PC-3 (cell line): Measurements from ENCODE around the gene SYAP1. TPM values are rescaled to one million over a fixed set of nuclear protein-coding genes. Genes with fewer than 3 reads are reported as not detected.

Experiments used
- ATAC-seq: fragments of 200-7000 bp; cut with Tn5 transposase; 2 replicates; pipeline ENCODE4 v1.9.1; 2020; ENCODE audit warnings: mild to moderate bottlenecking, moderate library complexity
- BruUV-seq: library from RNA; stranded (reverse); fragments of 400-500 nt; replicated peaks from 2 replicates; lab custom pipeline; 2021; lab: Mats Ljungman, UMichigan
- CTCF ChIA-PET: fragments of 300-600 bp; sonication (Branson Sonifier 250); formaldehyde crosslinking; loops from one replicate; lab custom pipeline; 2022; ENCODE audit warnings: antibody characterized with exemption; lab: Charles Lee
- POLR2A ChIA-PET: fragments of 300-600 bp; sonication (Branson Sonifier 250); formaldehyde crosslinking; loops from one replicate; lab custom pipeline; 2022; ENCODE audit warnings: antibody characterized with exemption; ENCODE audit not compliant: unreplicated experiment; lab: Charles Lee
- DNase-seq: peaks from one replicate; pipeline ENCODE4 v3.0.0-alpha.2; 2015
- H2AFZ ChIP-seq: fragments of 300-600 bp; sonication (generic); 2 replicates; pipeline ENCODE4 v1.6.0; 2016; ENCODE audit warnings: antibody characterized with exemption, low read length
- H3F3A ChIP-seq: fragments of 300-600 bp; sonication (generic); one replicate; pipeline ENCODE4 v1.6.0; 2017; ENCODE audit warnings: antibody characterized with exemption, low read length, control low read depth, mild to moderate bottlenecking; ENCODE audit not compliant: unreplicated experiment
- H3K27ac ChIP-seq: fragments of 300-600 bp; sonication (generic); 2 replicates; pipeline ENCODE4 v1.5.1; 2016; ENCODE audit warnings: mild to moderate bottlenecking, low read length
- H3K27me3 ChIP-seq: fragments of 300-600 bp; sonication (generic); 2 replicates; pipeline ENCODE4 v1.6.1; 2016; ENCODE audit warnings: low read length, mixed read lengths
- H3K36me3 ChIP-seq: fragments of 300-600 bp; sonication (generic); 2 replicates; pipeline ENCODE4 v1.6.1; 2016; ENCODE audit warnings: low read depth, mixed run types, low read length, mixed read lengths
- H3K4me1 ChIP-seq: fragments of 300-600 bp; sonication (generic); 2 replicates; pipeline ENCODE4 v1.5.1; 2016; ENCODE audit warnings: low read length; ENCODE audit not compliant: insufficient read depth
- H3K4me2 ChIP-seq: fragments of 300-600 bp; sonication (generic); 2 replicates; pipeline ENCODE4 v1.6.0; 2016; ENCODE audit warnings: low read length
- H3K4me3 ChIP-seq: fragments of 300-600 bp; sonication (generic); 2 replicates; pipeline ENCODE4 v1.5.1; 2016; ENCODE audit warnings: mild to moderate bottlenecking, low read length, mixed read lengths
- H3K79me2 ChIP-seq: fragments of 300-600 bp; sonication (generic); 2 replicates; pipeline ENCODE4 v1.6.1; 2017; ENCODE audit warnings: low read length, mixed read lengths
- H3K9ac ChIP-seq: fragments of 300-600 bp; sonication (generic); 2 replicates; pipeline ENCODE4 v1.6.0; 2016; ENCODE audit warnings: mild to moderate bottlenecking, low read length
- H3K9me2 ChIP-seq: fragments of 300-600 bp; sonication (generic); replicated peaks from 2 replicates; pipeline ENCODE4 v1.6.1; 2016; ENCODE audit warnings: mixed run types, low read length, mixed read lengths
- H3K9me3 ChIP-seq: fragments of 300-600 bp; sonication (generic); 2 replicates; pipeline ENCODE4 v1.6.1; 2016; ENCODE audit warnings: low read length, mixed read lengths
- H4K20me1 ChIP-seq: fragments of 300-600 bp; sonication (generic); 2 replicates; pipeline ENCODE4 v1.6.1; 2016; ENCODE audit warnings: low read length, mixed read lengths
- EZH2 ChIP-seq: fragments of 300-600 bp; sonication (generic); IDR thresholded peaks from one replicate; pipeline ENCODE4 v1.6.1; 2017; ENCODE audit warnings: antibody characterized with exemption, mild to moderate bottlenecking, low read length; ENCODE audit not compliant: unreplicated experiment
- EZH2phosphoT487 ChIP-seq: fragments of 300-600 bp; sonication (generic); IDR thresholded peaks from 2 replicates; pipeline ENCODE4 v1.6.1; 2018; ENCODE audit warnings: mild to moderate bottlenecking, antibody characterized with exemption, low read length, borderline replicate concordance
- intact Hi-C: fragments of 100-400 bp; cut with micrococcal nuclease; formaldehyde crosslinking; loops from 2 replicates; pipeline ENCODE4 v1.9.0; 2023
- total RNA-seq: library from RNA; depleted of rRNA; stranded (reverse); fragments of >200 nt; gene quantifications from 2 replicates; pipeline ENCODE4 v1.2.3, GENCODE V29; 2014
- TF ChIP-seq, protein P1 (sequence below): fragments of 300-600 bp; sonication (generic); conservative IDR thresholded peaks from 2 replicates; pipeline ENCODE4 v1.5.1; 2017; ENCODE audit warnings: antibody characterized with exemption, low read depth, mild to moderate bottlenecking, low read length

The SYAP1 gene
- total RNA-seq, 1 experiment from 2014 or later = 51.9 TPM

DNA sequence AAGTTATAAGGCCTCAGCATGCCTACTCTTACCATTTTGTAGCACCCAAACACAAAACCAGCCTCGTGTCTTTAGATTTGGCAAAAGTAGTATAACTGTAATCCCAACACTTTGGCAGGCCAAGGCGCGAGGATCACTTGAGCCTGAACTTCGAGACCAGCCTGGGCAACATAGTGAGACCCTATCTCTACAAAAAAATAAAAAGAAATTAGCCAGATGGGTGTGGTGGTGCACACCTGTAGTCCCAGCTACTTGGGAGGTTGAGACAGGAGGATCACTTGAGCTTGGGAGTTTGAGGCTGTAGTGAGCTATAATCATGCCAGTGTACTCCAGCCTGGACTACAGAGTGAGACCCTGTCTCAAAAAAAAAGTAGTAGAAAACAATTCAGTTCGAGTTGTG is 17.6 kb downstream of the SYAP1 start:
- peaks cover 10% of the 10 kb centered on the region; the same call in 1 of the 2 replicates for H3K79me2 ChIP-seq
- H3K9ac ChIP-seq = no peak overlapping the region
- H3K27me3 ChIP-seq = no peaks in the 10 kb centered on the region
- TF ChIP-seq EZH2phosphoT487 (no peak), EZH2 (no peak)
- TF ChIP-seq, protein P1, sequence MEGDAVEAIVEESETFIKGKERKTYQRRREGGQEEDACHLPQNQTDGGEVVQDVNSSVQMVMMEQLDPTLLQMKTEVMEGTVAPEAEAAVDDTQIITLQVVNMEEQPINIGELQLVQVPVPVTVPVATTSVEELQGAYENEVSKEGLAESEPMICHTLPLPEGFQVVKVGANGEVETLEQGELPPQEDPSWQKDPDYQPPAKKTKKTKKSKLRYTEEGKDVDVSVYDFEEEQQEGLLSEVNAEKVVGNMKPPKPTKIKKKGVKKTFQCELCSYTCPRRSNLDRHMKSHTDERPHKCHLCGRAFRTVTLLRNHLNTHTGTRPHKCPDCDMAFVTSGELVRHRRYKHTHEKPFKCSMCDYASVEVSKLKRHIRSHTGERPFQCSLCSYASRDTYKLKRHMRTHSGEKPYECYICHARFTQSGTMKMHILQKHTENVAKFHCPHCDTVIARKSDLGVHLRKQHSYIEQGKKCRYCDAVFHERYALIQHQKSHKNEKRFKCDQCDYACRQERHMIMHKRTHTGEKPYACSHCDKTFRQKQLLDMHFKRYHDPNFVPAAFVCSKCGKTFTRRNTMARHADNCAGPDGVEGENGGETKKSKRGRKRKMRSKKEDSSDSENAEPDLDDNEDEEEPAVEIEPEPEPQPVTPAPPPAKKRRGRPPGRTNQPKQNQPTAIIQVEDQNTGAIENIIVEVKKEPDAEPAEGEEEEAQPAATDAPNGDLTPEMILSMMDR = no peak
- H3K4me2 ChIP-seq = no peak overlapping the region
- H3F3A ChIP-seq = no peaks in the 10 kb centered on the region
- no TSS peak for BruUV-seq
- no peaks in the 10 kb centered on the region for H3K4me1 ChIP-seq
- intact Hi-C loops = no loop called here
- peaks cover 29% of the 10 kb centered on the region for H3K36me3 ChIP-seq
- no peak overlapping the region for H2AFZ ChIP-seq
- H3K27ac ChIP-seq = no peak overlapping the region
- H4K20me1 ChIP-seq = peaks cover 5% of the 10 kb centered on the region; the same call in 1 of the 2 replicates
- DNase-seq = no peak
- H3K9me2 ChIP-seq = no peaks in the 10 kb centered on the region
- ChIA-PET POLR2A (no interaction called here), CTCF (no interaction called here)
- H3K4me3 ChIP-seq = no peak overlapping the region
- ATAC-seq = no peak
- H3K9me3 ChIP-seq = no peaks in the 10 kb centered on the region

DNA sequence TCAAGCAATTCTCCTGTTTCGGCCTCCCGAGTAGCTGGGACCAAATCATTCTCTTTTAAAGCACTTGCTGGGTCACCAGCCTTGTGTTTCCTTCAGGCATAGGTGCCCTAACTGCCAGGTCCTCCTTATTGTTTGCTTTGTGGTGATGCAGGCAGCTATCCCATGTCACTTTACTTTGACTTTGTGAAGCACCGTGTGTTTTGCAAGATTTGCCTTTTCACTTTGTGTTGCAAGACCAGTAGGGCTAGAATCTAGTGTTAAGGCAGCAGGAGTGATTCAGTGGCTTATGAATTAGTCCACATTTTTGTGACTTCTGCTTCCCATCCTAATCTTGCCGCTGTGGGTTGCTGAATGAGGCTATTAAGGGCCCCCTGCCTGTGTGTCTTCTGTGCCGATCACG is 20.2 kb downstream of the SYAP1 start:
- Histone ChIP-seq H3F3A (peaks cover 3% of the 10 kb centered on the region), H3K4me1 (peaks cover 8% of the 10 kb centered on the region), H2AFZ (no peak overlapping the region), H3K27ac (no peak overlapping the region), H3K27me3 (no peaks in the 10 kb centered on the region), H4K20me1 (no peaks in the 10 kb centered on the region), H3K9ac (no peak overlapping the region), H3K4me2 (no peak overlapping the region), H3K79me2 (no peaks in the 10 kb centered on the region), H3K4me3 (no peak overlapping the region), H3K9me2 (no peaks in the 10 kb centered on the region), H3K9me3 (no peaks in the 10 kb centered on the region), H3K36me3 (peaks cover 34% of the 10 kb centered on the region)
- CTCF ChIA-PET = no interaction called here
- DNase-seq (peak; percentile 42), ATAC-seq (no peak)
- TF ChIP-seq EZH2 = no peak
- TF ChIP-seq, protein P1 = no peak
- POLR2A ChIA-PET = no interaction called here
- no TSS peak for BruUV-seq
- intact Hi-C loops = no loop called here

DNA sequence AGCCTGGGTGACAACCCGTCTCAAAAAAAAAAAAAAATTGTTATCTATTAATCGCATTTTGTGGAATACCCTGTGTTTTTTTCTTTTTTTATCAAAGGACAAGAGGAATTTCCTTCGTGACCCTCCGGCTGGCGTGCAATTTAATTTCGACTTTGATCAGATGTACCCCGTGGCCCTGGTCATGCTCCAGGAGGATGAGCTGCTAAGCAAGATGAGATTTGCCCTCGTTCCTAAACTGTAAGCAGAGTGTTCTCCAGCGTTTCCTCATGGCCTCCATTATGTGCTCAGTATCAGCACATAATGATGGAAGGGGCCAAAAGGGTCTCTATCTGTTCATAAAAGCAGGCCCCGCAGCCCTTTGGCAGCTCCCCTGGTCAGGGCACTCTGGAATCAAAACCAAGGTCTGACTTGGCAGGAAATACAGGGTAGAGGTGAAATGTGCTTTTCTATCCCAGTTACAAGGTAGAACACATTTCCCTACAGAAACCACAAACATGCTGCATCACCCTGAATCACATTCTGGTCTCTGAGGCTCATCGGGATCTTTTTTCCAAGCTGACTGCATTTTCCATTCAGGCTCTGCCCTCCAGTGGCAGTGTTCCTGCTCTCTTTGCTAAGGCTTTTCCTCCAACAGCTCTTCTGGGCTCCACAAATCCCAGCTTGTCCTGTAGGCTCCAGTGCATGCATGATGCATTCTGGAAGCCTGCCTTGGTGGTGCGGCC is 24.4 kb downstream of the SYAP1 start:
- TF ChIP-seq, protein P1 = peak; percentile 51
- TF ChIP-seq EZH2 = no peak
- Histone ChIP-seq H2AFZ (no peak overlapping the region), H3K9ac (no peak overlapping the region), H3K36me3 (peaks cover 29% of the 10 kb centered on the region; the same call in 1 of the 2 replicates), H3K79me2 (no peaks in the 10 kb centered on the region), H3F3A (peaks cover 3% of the 10 kb centered on the region), H3K4me1 (peaks cover 8% of the 10 kb centered on the region), H3K9me3 (no peaks in the 10 kb centered on the region), H3K4me3 (no peak overlapping the region), H3K4me2 (no peak overlapping the region), H3K27me3 (no peaks in the 10 kb centered on the region), H3K27ac (peak overlapping the region; percentile 65), H3K9me2 (no peaks in the 10 kb centered on the region), H4K20me1 (no peaks in the 10 kb centered on the region)
- ChIA-PET CTCF (interaction anchor here (0.6 to 1.3 kb wide), 2 partner anchors 24 to 339 kb away, joined by 5 to 6 read pairs; partner anchors contain the start of gene SYAP1), POLR2A (no interaction called here)
- intact Hi-C loops = no loop called here
- DNase-seq (peak; percentile 75), ATAC-seq (peak; percentile 88)
- BruUV-seq = no TSS peak
